Measurements from ENCODE around the gene PLAA.

The PLAA gene

DNA sequence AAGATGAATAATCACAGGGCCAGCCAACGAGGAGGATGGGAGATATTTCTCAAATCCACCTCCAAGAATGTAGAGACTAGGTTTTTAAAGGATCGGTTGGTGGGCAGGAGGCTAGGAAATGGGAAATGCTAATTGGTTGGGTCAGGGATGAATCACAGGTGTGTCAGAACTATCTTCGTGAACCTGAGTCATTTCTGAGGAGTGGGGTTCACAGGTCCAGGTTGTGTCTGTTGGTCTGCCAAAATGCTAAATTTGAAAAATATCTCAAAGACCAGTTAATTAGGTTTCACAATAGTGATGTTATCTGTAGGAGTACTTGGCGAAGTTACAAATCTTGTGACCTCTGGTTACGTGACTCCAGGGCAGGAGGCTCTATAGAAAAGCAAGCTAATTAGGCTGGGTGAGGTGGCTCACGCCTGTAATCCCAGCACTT lies 2.6 kb upstream of the PLAA start:
- TF ChIP-seq, protein P1, sequence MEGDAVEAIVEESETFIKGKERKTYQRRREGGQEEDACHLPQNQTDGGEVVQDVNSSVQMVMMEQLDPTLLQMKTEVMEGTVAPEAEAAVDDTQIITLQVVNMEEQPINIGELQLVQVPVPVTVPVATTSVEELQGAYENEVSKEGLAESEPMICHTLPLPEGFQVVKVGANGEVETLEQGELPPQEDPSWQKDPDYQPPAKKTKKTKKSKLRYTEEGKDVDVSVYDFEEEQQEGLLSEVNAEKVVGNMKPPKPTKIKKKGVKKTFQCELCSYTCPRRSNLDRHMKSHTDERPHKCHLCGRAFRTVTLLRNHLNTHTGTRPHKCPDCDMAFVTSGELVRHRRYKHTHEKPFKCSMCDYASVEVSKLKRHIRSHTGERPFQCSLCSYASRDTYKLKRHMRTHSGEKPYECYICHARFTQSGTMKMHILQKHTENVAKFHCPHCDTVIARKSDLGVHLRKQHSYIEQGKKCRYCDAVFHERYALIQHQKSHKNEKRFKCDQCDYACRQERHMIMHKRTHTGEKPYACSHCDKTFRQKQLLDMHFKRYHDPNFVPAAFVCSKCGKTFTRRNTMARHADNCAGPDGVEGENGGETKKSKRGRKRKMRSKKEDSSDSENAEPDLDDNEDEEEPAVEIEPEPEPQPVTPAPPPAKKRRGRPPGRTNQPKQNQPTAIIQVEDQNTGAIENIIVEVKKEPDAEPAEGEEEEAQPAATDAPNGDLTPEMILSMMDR (IDR thresholded peaks at IDR 0.05; ENCODE audit: low read depth, low read length) = no peak
- no peak overlapping the region for H3K4me3 ChIP-seq (ENCODE audit: low read depth, low read length)

DNA sequence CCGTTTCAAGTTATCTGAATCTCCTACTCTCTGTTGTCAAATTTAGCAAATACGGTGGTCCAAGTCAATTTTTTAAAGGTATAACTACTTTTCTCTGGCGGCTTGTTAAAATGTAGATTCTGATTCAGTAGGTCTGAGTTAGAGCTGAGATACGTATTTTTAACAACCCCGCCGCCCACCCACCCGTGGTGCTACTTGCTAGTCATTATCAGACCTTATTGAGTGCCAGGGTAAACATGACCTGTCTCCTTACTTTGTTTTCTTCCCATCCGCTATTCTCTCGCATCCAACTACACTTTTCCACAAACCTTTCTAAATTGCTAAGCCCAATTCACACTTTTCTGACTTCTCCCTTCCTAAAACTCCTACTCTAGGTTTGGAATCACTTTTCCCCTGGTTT lies 694 bp upstream of the PLAA start:
- TF ChIP-seq, protein P1 (IDR thresholded peaks at IDR 0.05; ENCODE audit: low read depth, low read length) = no peak
- peak overlapping the region; percentile 98 for H3K4me3 ChIP-seq (ENCODE audit: low read depth, low read length)

DNA sequence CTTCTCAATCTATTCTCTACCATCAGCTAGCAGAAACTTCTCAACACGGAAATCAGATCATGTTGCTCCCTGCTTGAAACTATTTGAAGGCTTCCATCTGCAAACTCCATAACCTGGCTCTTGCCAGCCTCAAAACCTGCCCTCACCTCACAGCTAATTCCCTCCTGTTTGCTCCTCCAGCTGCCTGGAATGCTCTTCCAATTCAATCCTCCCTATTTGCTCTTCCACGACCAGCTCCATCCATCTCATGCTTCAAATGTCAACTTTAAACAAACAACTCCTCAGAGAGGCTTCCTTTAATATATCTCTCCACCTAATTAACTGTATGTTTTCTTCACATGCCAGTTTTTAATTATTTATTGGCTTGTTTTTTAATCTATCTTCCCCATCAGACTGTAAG lies 1.5 kb downstream of the PLAA start:
- TF ChIP-seq, protein P1 (IDR thresholded peaks at IDR 0.05; ENCODE audit: low read depth, low read length) = no peak
- H3K4me3 ChIP-seq (ENCODE audit: low read depth, low read length) = peak overlapping the region; percentile 98

DNA sequence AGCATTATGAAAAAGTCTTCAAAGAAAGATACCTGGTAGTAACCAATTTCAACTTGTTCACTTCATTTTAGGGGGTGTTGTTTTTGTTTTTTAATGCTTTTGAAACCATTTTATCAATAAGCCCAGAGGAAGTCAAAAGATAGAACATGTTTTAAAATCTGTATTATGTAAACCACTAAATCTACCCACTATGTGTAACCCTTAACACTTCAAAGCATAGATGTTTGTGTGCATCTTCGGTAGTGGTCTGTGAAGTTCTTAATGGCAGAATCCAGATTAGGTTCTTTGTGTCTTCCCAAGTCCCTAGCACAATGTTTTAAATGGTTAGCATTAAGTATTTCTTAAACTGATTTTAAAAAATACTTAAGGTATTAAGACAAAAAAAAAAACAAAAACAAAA lies 6.3 kb downstream of the PLAA start:
- TF ChIP-seq, protein P1 (IDR thresholded peaks at IDR 0.05; ENCODE audit: low read depth, low read length) = no peak
- no peak overlapping the region for H3K4me3 ChIP-seq (ENCODE audit: low read depth, low read length)

DNA sequence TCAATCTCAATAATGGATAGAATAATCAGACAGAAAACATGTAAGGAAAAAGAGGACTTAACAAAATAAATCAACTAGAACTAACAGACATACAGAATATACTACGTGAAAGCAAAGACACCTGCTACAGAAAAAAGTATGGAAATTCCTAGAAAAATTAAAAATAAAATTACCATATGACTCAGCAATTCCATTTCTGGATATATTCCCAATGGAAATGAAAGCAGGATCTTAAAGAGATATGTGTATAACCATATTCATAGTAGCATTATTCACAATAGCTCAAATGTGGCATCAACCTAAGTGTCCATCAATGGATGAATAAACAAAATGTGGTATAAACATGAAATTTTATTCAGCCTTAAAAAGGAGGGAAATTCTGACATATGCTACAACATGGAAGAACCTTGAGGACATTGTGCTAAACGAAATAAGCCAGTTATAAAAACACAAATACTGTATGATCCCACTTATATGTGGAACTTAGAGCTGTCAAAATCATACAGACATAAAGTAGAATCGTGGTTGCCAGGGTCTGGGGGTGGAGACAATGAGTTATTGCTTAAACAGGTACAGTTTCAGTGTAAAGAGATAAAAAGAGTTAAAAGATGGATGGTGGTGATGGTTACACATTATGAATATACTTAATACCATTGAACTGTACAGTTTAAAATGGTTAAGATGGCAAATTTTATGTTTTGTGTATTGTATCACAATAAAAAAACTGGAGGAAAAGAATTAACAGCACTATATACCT lies 6.9 kb downstream of the PLAA start:
- TF ChIP-seq, protein P1 (IDR thresholded peaks at IDR 0.05; ENCODE audit: low read depth, low read length) = no peak

DNA sequence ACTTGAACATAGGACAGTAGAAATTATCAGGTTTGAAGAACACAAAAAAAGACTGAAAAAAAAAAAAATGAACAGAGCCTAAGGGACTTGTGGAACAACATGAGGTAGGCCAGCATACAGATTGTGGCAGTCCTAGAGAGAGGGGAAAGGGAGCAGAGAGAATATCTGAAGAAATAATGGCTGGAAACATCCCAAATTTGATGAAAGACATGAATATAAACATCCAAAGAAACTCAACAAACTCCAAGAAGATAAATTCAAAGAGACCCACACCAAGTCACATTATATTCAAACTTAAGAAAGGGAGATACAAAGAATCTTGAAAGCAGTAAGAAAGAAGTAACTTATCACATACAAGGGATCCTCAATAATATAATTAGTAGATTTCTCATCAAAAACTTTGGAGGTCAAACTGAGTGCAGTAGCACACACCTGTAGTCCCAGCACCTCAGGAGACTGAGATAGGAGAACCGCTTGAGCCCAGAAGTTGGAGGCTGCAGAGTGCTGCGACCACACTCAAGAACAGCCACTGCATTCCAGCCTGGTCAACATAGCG lies 9.1 kb downstream of the PLAA start:
- TF ChIP-seq, protein P1 (IDR thresholded peaks at IDR 0.05; ENCODE audit: low read depth, low read length) = no peak
- H3K4me3 ChIP-seq (ENCODE audit: low read depth, low read length) = no peak overlapping the region

More for the DNA sequence above, 6.9 kb downstream of the PLAA start:
- no peak overlapping the region for H3K4me3 ChIP-seq (ENCODE audit: low read depth, low read length)

DNA sequence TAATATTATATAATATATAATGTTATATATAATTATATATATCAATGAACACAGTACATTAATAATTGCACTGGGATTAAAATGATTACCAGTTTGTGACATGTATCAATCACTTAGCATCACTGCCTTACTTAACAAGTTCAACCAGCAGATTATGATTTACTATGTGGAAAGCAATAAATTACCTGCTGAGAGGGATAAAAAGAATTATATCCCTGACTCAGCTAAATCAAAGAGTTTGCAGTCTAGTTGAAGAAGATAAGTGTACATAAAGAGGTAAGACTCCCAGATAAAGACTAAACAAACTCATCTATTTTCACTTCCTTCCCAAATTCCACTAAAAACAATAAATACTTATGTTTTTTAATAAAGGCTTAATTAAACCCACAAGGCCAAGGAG lies 11.2 kb downstream of the PLAA start:
- TF ChIP-seq, protein P1 (IDR thresholded peaks at IDR 0.05; ENCODE audit: low read depth, low read length) = no peak
- no peak overlapping the region for H3K4me3 ChIP-seq (ENCODE audit: low read depth, low read length)

All from WI38 (cell line).